SIG-M5 treated with dmso at 0.1 percent for 504 hours (cell line): ENCODE measurements around the gene UTP18.
"Not testable (repeated sequence)": the region's sequence is repeated elsewhere in the genome, so short reads cannot be mapped to it uniquely, and the experiment has no call there.

ENCODE experiments used
- DNase-seq: peaks from one replicate; lab custom pipeline; 2025; ENCODE audit not compliant: unreplicated experiment; lab: John Stamatoyannopoulos, UW

Gene UTP18

DNA sequence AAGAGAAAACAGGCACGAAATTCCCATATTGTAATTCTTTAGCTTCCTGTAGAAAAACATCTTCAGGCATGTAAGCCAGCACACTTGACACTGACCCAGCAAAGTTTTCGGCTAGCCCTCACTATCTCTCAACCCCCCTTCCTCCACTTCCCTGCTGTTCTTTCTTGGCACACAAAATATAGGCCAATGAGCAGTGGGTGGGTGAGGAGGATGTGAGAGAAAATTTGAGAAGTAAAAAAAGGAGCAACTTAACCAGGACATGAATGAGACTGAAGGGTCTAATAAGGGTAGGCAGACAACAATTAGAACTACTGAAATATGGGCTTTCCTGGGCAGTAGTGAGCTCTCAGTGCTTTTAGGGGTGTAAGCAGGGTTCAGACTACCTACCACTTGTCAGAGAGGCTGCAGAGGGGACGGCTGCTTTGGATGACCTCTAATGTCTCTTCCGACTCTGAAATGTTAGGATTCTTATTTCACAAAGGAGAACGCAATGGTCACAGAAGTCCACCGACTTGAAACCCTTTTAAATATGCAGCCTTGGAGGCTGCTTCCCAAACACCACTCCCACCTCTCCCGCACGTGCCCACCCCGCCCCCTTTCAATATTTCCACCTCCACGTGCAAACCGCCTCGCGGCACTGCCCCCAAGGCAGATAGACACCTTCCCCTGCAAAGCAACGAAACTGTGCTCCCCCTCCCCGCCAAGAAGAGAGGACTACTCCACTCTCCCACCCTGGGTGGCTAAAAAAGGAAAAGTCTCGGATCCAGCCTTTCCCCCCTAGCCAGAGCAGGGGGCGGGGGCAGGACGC is 1.4 kb upstream of the UTP18 start:
- DNase-seq: peak; percentile 87

DNA sequence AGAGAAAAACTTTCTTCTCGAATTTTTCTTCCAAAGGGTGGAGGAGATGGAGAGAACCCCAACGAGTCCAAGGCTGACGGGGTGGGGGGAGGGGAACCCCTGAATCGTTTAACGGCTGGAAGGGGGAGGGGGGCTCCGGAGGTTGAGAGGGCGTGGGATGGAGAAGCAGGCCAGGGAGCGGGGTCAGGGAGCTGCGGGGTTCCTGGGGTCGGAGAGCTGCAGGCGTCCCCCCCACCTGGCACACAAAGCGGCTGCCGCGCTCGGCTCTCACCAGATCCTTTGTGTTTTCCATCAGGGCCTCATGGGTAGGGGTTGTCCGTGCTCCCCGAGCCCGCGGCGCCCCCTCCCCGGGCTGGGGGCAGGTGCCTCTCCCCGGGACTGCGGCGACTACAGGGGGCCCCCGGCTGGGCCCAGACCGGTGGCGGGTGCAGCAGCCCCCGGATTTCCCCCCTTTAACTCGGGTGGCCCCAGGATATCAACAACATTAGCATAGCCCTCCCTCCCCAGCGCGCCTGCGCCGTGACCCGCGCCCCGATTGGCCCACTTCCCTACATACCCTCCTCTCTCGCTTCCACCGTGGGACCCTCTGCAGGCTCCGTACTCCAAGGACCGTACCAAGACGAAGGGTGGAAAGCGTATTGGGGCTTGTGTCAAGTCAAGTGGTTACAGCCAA is 646 bp upstream of the UTP18 start, which contains the start of gene MBTD1:
TSS of gene MBTD1 (minus strand) at position 486 of the 673 bp plus-strand sequence. CDS start 34,888 bp downstream, outside the sequence.
- DNase-seq: peak; percentile 98

DNA sequence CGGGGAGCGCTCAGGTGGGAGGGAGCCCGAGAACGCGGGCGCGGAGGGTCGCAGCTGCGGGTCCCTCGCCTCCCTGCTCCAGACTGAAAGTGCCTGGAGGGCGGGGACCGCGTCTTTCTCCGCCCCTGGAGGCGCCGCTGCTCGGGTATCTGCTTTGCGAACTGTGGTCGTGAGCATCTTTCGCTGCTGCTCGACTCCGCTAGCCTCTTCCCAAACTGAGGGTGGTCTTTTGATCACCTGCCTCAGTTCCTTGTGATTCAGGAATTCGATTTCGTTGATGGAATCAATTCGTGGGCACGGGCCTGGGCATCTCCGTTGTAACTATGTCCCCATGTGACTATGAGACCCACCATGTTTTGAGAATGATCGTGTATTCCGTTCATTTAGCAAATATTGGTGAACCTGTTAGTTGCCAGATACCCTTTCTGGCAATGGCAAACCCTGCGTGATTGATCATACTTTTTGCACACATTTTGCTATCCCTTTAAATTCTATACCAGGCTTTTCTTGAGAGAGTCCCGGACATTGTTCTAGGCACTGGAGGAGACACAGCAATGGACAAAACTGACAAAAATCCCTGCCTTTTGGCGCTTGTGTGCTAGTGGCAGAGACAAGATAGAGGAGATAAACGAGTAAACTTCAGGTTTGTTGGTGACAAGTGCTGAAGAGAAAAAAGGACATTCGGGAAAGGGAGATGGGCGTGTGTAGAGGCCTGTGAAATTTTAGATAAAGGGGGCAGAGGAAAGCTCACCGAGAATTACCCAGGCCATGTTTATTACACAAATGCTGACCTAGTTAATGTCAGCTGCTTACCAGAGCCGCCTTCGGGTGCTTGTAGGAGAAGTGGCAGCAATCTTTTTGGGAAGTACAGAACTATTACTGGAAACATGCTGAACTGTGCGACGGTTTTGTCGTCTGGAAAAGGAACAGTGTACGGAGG is 948 bp downstream of the UTP18 start:
- DNase-seq: peak; percentile 74

DNA sequence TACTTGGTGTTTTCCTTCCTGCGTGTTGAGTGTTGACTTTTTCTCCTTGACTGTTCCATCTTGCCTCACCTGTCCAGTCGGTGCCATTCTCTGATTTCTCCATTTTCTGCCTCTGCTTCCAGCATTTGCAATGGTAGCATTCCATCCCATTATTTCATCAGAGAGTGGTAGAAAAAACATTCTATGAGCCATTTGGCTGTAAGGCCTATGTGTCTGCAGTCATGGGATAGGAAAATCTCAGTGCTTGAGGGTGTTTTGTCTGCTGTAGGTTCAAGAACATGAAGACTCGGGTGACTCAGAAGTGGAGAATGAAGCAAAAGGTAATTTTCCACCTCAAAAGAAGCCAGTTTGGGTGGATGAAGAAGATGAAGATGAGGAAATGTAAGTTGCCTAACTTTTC is 2.7 kb downstream of the UTP18 start:
- DNase-seq: no peak

DNA sequence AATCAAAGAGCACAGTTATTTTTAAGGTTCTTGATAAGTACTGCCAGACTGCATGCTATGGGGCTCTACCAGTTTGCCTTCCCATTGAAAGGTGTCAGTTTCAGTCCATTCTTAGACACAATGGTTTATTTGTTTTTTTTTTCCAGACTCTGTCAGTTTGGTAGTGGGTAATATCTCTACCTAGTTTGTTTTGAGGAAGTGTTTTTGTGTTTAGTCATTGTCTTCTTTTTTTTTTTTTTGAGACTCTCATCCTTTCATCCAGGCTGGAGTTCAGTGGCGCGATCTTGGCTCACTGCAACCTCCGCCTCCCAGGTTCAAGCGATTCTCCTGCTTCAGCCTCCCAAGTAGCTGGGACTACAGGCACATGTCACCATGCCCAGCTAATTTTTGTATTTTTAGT is 4.1 kb downstream of the UTP18 start:
- DNase-seq: not testable (repeated sequence)

DNA sequence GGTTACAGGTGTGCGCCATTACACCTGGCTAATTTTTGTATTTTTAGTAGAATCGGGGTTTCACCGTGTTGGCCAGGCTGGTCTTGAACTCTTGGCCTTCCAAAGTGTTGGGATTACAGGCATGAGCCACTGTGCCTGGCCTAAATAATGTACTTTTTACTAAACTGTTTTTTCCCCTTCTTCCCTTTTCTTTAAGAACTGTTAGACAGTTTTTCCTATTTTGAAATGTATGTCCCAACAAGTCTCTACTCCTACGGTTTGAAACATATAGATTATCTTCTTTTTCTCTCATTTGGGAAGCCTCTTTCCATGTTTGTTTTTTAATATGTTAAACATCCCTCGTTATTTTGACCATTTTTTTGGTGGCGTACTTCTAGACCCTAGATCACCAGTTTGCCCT is 9.6 kb downstream of the UTP18 start:
- no peak for DNase-seq

DNA sequence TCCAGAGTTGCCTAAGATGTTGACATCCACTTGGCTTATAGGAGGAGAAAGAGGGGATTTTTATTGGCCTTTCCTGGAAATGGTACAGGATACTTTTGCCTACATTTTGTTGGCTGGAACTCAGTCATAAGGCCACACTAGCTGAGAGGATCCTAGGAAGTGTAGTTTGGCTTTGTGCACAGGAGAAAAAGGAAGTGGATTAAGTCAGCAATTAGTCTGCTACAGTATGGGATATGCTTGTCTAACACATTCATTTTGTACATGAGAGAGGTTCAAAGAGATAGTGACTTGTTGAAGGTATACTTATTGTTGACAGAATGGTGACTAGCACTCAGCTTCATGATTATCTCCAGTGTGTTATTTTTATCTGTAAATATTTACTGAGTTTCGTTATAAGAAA is 10.3 kb downstream of the UTP18 start:
- DNase-seq: no peak

DNA sequence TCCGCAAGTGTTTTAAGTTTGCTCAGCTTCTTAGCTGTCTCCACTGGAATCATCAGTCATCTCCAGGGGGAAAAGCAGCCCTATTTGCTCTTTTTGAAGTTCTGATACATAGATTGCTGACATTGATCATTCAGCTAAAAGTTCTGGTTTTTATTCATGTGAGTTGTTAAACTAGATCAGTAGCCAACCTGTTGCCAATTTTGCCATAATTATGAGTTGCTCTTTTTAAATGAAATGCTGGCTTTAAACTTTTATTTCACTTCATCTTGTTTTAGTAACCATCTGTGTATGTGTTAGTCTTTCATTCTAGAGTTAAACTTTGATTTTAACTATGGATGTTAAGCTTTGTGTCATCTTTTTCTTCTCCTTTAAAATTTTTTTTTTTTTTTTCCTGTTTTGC is 12.5 kb downstream of the UTP18 start:
- DNase-seq: no peak

DNA sequence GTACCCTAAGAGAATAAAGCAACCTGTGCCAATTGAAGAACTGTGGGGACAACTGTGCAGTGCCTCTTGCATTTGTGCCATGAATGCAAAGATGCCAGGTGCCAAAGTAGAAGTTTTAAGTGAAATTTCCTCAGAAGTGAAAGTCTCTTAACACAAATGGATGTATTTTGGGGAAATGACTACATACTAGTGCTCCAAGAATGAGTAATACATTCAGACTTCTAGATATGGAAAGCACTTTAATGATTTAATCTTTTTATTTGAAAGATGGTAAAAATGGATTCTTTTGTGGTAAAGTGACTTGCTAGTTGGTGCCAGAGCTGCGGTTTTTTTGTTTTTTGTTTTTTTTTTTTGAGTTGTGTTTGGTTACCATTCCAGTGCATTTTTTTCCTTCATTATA is 15.0 kb downstream of the UTP18 start:
- DNase-seq: no peak

DNA sequence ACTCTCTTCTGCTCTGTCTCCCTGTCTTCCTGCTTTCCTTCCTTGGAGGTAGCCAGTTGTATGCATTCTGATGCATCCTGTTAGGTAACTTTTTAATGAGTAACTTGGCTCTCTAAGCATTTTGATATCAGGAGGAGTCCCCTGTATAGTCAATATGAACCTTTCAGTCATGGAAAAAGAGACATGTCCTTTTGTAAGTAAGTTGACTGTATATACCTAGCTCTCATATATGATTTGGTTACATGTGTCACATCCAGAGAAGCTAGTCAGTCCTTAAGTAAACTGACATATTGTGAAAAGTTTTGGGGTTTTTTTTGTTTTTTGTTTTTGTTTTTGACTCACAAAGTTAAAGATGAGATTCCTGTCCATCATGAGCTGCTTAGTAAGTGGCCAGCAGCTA is 18.8 kb downstream of the UTP18 start:
- DNase-seq: no peak

DNA sequence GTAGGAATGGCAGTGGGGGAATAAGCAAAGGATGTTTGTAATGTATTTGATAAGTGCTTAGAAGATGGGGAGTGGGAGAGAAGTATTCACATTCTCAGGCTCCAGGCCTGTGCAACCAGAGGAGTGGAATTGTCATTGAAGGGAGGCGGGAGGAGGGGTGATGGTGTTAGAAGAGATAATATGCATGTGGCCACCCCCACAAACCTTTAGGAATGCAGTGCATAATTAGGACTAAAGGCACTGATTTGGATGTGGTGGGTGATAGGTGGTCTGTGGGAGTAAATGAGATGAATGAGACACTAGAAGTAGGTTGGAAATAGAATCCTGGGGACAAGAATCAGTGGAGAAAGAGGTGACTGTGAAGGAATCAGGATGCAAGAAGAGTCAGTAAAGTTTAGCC is 27.1 kb downstream of the UTP18 start:
- no peak for DNase-seq

DNA sequence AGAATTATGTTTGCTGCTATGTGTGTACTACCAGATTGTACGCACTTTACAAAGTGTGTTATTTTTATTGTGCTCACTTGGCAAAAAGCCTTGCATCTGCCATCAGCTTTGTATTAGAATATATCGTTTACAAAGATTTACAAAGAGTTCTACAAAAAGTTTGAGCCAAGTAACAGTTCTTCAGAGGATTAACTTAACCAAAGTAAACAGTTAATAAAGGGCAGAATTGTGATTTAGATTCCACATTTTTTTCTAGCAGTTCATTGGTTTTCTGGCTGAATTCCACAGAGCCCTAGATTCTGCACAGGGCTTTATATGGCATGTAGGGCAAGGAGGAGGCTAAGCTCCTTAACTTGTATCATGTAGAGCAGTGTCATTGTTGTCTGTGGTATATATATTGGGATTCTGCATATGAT is 29.4 kb downstream of the UTP18 start:
- no peak for DNase-seq

DNA sequence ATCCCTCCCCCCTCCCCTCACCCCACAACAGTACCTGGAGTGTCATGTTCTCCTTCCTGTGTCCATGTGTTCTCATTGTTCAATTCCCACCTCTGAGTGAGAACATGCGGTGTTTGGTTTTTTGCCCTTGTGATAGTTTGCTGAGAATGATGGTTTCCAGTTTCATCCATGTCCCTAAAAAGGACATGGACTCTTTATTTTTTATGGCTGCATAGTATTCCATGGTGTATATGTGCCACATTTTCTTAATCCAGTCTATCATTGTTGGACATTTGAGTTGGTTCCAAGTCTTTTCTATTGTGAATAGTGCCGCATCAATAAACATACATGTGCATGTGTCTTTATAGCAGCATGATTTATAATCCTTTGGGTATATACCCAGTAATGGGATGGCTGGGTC is 34.0 kb downstream of the UTP18 start:
- DNase-seq: not testable (repeated sequence)

DNA sequence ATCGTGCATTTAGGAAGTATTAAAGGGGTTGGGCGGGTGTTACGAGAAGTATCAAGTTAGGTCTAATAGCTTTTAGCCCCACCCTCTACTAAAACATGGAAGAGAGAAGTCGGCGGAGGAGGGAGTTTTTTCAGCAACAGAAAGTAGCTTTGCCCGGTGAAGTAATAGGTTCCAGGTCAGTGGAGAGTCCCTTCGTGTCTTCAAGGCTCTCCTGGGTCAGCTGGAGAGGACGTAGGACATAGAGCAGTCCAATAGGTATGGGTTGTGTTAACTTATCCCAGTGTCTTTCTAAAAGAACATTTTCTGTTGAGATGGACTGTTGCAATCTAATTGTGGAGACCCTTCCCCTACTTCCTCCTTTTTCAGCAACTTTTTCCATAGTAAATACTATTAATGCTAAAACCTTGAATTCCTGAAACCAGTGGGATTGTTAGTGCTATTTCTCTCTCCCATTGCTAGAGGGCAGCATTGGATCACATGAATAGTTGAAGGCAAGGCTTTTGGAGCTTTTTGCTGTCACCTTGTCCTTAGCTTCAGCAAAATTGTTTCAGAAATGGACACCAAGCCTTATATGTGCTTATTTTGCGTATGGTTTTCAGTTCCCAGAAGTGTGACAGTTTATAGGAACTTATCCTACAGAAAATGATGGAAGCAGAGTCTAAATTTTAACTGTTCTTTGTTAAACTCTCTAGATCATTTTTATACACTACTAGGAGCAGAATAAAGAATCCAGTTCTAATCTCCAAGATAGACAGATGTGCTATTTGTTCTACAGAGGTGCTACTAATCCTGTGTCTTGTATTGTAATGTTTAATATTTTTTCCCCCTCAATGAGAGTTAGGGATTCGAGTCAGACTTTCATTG is 38.4 kb downstream of the UTP18 start:
- peak; percentile 56 for DNase-seq

DNA sequence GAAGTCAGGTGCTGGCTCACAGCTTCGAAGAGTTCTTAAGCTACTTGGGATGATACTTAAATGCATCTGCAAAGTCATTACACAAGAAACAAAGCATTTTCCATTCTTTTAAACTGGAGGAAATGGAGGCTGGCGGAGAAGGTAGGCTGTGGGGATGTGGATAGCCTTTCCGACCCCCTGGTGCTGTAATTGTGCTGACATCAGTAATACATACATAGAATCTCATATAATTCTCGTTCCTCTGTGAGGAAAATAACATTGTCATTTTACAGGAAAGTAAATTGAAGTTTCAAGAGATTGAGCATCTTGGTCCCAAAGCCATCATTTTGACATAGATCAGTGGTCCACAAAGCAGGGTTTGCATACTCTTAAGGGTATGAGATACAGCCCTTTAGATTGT is 39.5 kb downstream of the UTP18 start:
- DNase-seq: no peak

DNA sequence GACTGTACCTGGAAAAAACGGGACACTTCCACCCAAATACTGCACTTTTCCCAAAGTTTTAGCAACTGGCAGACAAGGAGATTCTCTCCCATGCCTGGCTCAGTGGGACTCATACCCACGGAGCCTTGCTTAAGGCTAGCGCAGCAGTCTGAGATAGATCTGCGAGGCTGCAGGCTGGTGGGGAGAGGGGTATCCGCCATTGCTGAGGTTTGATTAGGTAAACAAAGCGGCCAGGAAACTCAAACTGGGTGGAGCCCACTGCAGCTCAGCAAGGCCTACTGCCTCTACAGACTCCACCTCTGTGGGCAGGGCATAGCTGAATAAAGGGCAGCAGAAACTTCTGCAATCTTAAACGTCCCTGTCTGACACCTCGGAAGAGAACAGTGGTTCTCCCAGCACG is 44.8 kb downstream of the UTP18 start:
- no peak for DNase-seq

DNA sequence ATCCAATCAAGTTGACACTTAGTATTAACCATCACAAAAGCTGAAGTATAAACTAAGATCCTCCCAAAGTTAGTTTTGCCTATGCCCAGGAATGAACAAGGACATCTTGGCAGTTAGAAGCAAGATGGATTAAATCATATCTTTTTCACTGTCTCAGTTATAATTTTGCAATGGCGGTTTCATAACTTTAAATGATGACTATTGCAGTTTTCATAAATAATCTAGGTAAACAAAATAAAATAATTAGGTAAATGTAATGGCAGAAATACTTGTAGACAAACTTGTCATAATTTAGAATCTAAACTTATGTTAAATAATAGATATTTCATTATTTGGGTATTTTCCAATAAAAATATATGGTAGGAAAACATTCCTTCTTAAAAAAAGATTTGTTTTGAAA is 51.7 kb downstream of the UTP18 start:
- DNase-seq: not testable (repeated sequence)

DNA sequence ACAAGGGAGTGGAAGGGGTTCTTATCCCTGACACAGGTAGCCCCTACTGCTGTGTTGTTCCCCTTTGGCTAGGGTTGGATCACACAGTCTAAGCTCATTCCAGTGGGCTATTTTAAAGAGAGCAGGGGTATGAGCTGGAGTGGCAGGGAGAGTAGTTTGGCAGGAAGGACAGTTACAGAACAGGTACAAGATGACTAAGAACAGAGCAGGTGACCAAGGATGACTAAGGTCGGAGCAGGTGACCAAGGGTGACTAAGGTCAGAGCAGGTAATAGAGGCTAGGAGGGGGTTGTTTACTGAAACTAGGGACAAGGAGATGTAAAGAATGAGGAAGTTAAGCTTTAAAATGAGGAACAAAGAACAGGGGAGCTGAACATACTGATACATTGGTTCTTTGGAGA is 58.8 kb downstream of the UTP18 start:
- DNase-seq: peak; percentile 41

DNA sequence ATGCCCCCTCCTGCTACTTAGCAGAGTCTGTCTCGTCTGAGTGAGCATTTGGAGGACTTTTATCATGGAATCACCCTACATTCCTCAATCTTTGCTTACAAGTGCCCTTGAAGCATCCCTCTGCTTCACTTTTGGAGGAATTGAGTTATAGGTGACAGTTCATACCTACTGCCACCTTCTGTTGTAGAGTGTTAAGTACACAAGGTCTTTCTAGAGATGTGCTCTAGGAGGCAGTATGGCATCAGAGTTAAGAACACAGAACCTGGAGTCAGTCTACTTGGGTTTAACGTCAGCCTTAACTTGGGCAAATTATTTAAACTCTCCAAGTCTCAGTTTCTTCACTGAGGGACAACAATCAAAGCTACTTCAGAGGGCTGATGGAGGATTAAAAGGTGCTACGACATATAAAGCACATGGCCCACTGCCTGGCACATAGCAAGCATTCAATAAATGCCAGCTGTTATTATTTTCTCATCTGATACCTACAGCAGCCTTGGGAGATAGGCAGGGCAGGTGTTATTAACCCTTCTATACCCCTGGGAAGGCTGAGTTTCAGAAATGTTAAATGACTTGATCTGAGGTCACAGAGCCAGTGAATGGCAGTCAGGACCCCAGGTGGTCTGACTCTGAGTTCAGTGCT is 62.2 kb downstream of the UTP18 start:
- DNase-seq: peak; percentile 76

DNA sequence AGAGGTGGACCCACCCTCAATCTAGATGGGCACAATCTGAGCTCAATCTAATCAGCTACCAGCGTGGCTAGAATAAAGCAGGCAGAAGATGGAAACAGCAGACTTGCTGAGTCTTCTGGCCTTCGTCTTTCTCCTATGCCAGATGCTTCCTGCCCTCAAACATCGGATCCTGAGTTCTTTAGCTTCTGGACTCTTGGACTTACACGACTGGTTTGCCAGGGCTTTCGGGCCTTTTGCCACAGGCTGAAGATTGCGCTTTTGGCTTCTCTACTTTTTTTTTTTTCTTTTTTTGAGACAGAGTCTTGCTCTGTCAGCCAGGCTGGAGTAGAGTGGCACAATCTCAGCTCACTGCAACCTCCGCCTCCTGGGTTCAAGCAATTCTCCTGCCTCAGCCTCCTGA is 65.1 kb downstream of the UTP18 start:
- DNase-seq: no peak
